Gastroesophageal sphincter (tissue), 4 donors: ENCODE measurements around the gene ZKSCAN4. TPM values are rescaled to one million over a fixed set of nuclear protein-coding genes. Genes with fewer than 3 reads are reported as not detected.

Source experiments
- ATAC-seq: fragments of 150-250 bp; one replicate; pipeline ENCODE4 v1.9.1; 2016; ENCODE audit warnings: mild to moderate bottlenecking, moderate library complexity
- H3K27ac ChIP-seq, 4 donors: fragments of 200-600 bp; sonication (generic) in 3 of 4; 1 replicate in 3 of 4; 2 replicates in 1 of 4; pipeline ENCODE4 v1.5.1; 2016 to 2019
- H3K27me3 ChIP-seq: fragments of 200-600 bp; sonication (generic); one replicate; pipeline ENCODE4 v1.5.1; 2019
- H3K36me3 ChIP-seq, 2 donors: fragments of 200-600 bp; sonication (generic); one replicate each; pipeline ENCODE4 v1.5.1; 2019; ENCODE audit warnings: control low read depth in 1 of 2
- H3K4me1 ChIP-seq, 3 donors: fragments of 200-600 bp; sonication (generic); 1 replicate in 2 of 3; 2 replicates in 1 of 3; pipeline ENCODE4 v1.5.1; 2016 to 2019; ENCODE audit warnings: control low read depth in 2 of 3
- H3K4me3 ChIP-seq, 2 donors: fragments of 200-600 bp; sonication (generic); one replicate each; pipeline ENCODE4 v1.5.1; 2019; ENCODE audit warnings: mild to moderate bottlenecking in 1 of 2, moderate library complexity in 1 of 2
- H3K9me3 ChIP-seq, 3 donors: fragments of 200-600 bp; sonication (generic); one replicate each; pipeline ENCODE4 v1.5.1; 2017 to 2019; ENCODE audit warnings: control low read depth in 2 of 3
- CTCF ChIP-seq, 4 experiments: fragments of 200-600 bp in 2 of 4; fragments of 450-650 bp in 2 of 4; sonication (generic) in 1 of 4; IDR thresholded peaks; one replicate each; pipeline ENCODE4 v1.5.1; 2017 to 2019; ENCODE audit warnings: antibody characterized with exemption in 4 of 4, mild to moderate bottlenecking in 2 of 4, moderate library complexity in 2 of 4
- EP300 ChIP-seq: sonication (generic); formaldehyde crosslinking; IDR thresholded peaks from one replicate; pipeline ENCODE4 v1.6.1; 2017; ENCODE audit warnings: antibody characterized with exemption, mild to moderate bottlenecking
- POLR2A ChIP-seq, 2 donors: fragments of 450-650 bp; IDR thresholded peaks; one replicate each; pipeline ENCODE4 v1.6.1; 2017; ENCODE audit warnings: antibody characterized with exemption in 2 of 2, mild to moderate bottlenecking in 2 of 2, moderate library complexity in 1 of 2
- POLR2AphosphoS5 ChIP-seq: sonication (generic); formaldehyde crosslinking; IDR thresholded peaks from one replicate; pipeline ENCODE4 v1.6.1; 2017; ENCODE audit warnings: antibody characterized with exemption
- WGBS, 2 donors: methylation state at CpG; one replicate each; pipeline ENCODE4 v1.1.5; 2018; ENCODE audit warnings: low coverage in 1 of 2; 5-methylcytosine and 5-hydroxymethylcytosine counted together
- total RNA-seq, 4 donors: library from RNA; depleted of rRNA; stranded (reverse); fragments of >200 nt; gene quantifications; one replicate each; pipeline ENCODE4 v1.1.0, GENCODE V29; 2016

The ZKSCAN4 gene
- total RNA-seq, 4 donors from 2014 or later, result 3.2 to 6.4 (median 5.0) TPM

GRCh38 chr6:28209753-28210535 is 42.1 kb downstream of the ZKSCAN4 start:
- Histone ChIP-seq H3K27me3 (peaks cover 98% of the 10 kb centered on the region), H3K4me3 (no peak overlapping the region), H3K4me1 (peaks cover 0 to 15% (median 7%) of the 10 kb centered on the region in 3 donors), H3K9me3 (peaks cover 0 to 15% (median 0%) of the 10 kb centered on the region in 3 donors), H3K36me3 (no peaks in the 10 kb centered on the region), H3K27ac (no peak overlapping the region)
- 47 to 57% methylated on average over 7 of the region's 7 CpGs for WGBS, 2 donors
- ATAC-seq, result no peak
- TF ChIP-seq POLR2AphosphoS5, result no peak
- TF ChIP-seq CTCF (IDR thresholded peaks at IDR 0.05), result no peak
- TF ChIP-seq POLR2A (IDR thresholded peaks at IDR 0.05), result no peak
- TF ChIP-seq EP300, result no peak

DNA sequence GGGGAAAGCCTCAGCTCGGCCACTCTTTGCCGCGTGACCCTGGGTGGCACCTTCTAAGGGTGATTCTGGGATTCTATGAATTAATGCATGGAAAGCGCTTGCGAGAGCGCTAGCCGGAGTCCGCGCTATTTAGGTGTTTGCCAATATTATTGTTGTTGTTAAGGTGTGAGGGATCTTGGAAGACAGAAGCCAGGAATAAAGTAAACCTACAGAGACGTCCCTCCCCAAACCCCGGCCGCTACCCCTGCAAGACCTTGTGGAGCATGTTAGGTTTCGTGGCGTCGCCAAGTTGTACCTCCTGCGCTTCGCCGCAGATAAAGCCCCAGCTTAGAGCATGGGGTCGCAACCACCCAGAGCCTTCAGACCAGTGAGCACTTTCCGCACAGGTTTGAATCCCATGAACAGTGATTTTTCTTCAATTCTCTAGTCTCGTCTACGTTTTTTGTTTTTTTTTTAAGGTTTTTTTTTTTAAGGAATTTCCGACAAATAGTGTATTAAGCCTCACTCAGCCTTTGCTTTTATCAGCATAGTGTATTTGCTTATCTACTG is 43.9 kb downstream of the ZKSCAN4 start:
- Histone ChIP-seq H3K9me3 (peaks cover 0 to 26% (median 0%) of the 10 kb centered on the region in 3 donors), H3K27ac (no peak overlapping the region), H3K4me1 (peaks cover 0 to 15% (median 7%) of the 10 kb centered on the region in 3 donors), H3K27me3 (peaks cover 99% of the 10 kb centered on the region), H3K4me3 (peak overlapping the region in 1 of 2 donors; percentile 29), H3K36me3 (no peaks in the 10 kb centered on the region)
- WGBS, 2 donors, result 4 to 7% methylated on average over 22 to 23 of the region's 23 CpGs
- ATAC-seq, result no peak
- TF ChIP-seq POLR2A (IDR thresholded peaks at IDR 0.05) (no peak), POLR2AphosphoS5 (no peak), CTCF (IDR thresholded peaks at IDR 0.05) (no peak), EP300 (no peak)

DNA sequence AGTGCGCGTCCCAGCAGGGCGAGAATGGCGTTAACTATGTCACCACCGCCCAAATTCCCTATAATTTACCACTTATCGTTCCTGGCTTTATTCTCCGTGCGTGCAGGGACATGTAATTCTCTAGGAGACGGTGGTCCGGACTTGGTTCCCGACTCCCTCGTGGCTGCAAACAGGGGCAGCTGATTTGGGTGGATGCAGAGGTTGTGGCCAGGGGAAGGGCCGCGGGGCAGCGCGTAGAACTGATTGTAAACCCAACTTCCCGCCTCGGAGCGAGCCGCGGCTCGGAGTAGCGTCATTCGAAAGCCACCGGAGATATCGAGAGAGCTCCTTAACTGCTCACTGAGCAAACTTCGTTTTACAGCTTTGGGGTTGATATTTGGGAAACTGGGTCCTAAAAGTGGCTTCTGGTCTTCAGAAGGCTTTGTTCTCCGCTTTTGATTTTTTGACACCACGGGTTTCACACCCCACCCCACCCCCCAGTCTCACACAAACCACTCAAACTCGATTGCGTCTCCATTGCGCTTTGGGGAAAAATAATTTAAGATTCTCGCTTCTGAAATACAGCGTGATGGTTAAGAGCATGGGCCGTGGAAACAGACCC is 44.5 kb downstream of the ZKSCAN4 start:
- no peak for ATAC-seq
- TF ChIP-seq EP300 (no peak), CTCF (IDR thresholded peaks at IDR 0.05) (no peak), POLR2AphosphoS5 (no peak), POLR2A (IDR thresholded peaks at IDR 0.05) (no peak)
- peaks cover 0 to 15% (median 7%) of the 10 kb centered on the region in 3 donors for H3K4me1 ChIP-seq
- H3K36me3 ChIP-seq, result no peaks in the 10 kb centered on the region
- H3K4me3 ChIP-seq, result peak overlapping the region in 1 of 2 donors; percentile 29
- peaks cover 99% of the 10 kb centered on the region for H3K27me3 ChIP-seq
- H3K9me3 ChIP-seq, result peaks cover 0 to 30% (median 0%) of the 10 kb centered on the region in 3 donors
- no peak overlapping the region for H3K27ac ChIP-seq
- 1% methylated on average over 12 to 26 of the region's 35 CpGs for WGBS, 2 donors

- no peak for TF ChIP-seq POLR2AphosphoS5
- TF ChIP-seq POLR2A (IDR thresholded peaks at IDR 0.05), result no peak
- no peak for TF ChIP-seq EP300
- TF ChIP-seq CTCF (IDR thresholded peaks at IDR 0.05), result no peak
- H3K4me3 ChIP-seq, result peak overlapping the region in 1 of 2 donors; percentile 29
- H3K27ac ChIP-seq, result no peak overlapping the region
Observed at GRCh38 chr6:28206928-28207509, 45.0 kb downstream of the ZKSCAN4 start.

More at GRCh38 chr6:28206928-28207509, 45.0 kb downstream of the ZKSCAN4 start:
- no peak for ATAC-seq
- Histone ChIP-seq H3K36me3 (no peaks in the 10 kb centered on the region), H3K27me3 (peaks cover 99% of the 10 kb centered on the region), H3K9me3 (peaks cover 0 to 30% (median 0%) of the 10 kb centered on the region in 3 donors), H3K4me1 (peaks cover 0 to 15% (median 7%) of the 10 kb centered on the region in 3 donors)
- WGBS, 2 donors, result 9 to 13% methylated on average over 12 to 15 of the region's 15 CpGs
